GM18508 (cell line): ENCODE measurements around the gene GOLGB1.
"Not testable (repeated sequence)": the region's sequence is repeated elsewhere in the genome, so short reads cannot be mapped to it uniquely, and the experiment has no call there.

Source experiments
- ATAC-seq: cut with Tn5 transposase; IDR thresholded peaks from one replicate; pipeline ENCODE4 v1.9.1; 2021; ENCODE audit warnings: moderate number of reproducible peaks; ENCODE audit not compliant: insufficient read depth, unreplicated experiment

The GOLGB1 gene

GRCh38 chr3:121698476-121698875, 51.1 kb downstream of the GOLGB1 start:
- ATAC-seq = no peak

DNA sequence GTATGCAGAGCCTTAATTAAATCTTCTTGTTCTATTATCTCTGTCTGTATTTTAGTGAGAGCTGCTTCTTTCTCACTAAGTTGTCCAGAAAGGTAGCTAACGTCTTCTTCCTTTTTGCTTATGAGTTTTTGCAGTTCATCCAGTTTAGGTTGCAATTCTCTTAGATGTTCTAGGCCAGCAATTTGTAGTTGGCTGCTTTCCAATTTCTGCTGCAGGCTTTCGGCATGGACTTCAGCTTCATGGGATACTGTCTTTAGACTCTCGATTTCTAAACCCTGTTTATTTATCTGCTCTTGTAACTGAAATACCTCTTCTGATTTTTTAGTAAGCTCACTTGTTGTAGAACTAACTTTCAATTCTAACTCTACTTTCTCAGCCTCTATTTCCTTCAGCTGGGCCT, 53.4 kb downstream of the GOLGB1 start:
- no peak for ATAC-seq

DNA sequence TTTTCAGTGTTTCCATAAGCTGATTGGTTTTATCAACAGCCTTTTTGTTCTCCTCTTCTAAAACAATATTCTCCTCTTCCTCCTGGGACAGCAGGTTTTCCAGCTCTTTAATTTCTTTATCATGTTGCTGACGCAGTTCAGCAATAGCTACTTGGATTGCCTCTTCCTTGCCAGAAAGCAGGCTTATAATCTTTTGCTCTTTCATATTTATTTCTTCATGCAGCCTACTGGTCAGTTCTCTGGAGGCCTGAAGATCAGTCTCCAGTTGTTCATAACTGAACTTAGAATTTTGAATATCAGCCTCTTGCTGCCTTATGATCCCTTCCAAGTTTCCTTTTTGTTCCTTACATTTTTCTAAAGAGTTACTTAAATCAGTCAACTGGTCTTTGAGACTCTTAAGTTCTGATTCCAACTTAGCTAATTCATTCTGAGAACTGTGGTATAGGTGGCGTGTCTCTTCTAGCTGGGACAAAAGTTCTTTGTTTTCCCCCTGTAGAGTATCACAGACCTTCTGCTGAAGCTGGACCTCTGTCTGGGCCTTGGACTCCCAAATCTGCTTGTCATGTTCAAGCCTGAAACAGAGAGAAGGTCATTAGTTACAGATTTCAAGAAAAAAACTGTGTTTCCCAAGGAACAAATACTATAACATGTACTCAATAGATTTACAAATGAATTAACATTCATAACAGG, 57.4 kb downstream of the GOLGB1 start:
- no peak for ATAC-seq

DNA sequence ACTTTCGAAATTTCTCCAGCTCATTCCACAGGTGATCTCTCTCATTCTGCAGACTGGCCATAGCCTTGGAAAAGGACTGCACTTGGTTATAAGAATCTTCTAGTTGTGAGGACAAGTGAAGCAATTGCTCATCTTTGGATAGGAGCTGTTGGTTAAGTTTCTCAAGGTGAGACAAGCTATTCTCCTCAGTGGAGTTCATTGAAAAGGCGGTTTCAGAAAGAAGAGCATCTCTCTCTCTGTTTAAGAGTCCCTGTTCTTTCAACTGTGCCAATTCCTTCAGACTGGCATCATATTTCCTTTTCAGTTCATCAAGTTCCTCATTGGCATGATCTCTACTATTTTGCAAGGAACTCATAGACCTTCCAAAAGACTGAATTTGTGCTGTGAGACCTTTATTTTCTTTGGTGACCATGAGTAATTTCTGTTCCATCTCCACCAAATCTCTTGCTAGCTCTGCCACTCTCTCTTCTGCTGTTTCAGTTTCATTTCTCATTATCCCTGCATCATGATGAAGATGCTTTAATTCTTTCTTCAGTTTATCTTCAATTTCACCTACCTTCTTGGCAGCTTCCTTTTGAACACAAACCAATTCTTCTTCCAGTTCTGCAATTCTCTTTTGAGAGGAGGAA, 58.6 kb downstream of the GOLGB1 start:
- ATAC-seq = peak; percentile 79

DNA sequence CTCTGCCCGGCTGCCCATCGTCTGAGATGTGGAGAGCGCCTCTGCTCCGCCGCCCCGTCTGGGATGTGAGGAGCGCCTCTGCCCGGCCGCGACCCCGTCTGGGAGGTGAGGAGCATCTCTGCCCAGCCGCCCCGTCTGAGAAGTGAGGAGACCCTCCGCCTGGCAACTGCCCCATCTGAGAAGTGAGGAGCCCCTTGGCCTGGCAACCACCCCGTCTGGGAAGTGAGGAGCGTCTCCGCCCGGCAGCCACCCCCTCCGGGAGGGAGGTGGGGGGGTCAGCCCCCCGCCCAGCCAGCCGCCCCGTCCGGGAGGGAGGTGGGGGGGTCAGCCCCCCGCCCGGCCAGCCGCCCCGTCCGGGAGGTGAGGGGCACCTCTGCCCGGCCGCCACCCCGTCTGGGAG, 60.8 kb downstream of the GOLGB1 start:
- not testable (repeated sequence) for ATAC-seq

DNA sequence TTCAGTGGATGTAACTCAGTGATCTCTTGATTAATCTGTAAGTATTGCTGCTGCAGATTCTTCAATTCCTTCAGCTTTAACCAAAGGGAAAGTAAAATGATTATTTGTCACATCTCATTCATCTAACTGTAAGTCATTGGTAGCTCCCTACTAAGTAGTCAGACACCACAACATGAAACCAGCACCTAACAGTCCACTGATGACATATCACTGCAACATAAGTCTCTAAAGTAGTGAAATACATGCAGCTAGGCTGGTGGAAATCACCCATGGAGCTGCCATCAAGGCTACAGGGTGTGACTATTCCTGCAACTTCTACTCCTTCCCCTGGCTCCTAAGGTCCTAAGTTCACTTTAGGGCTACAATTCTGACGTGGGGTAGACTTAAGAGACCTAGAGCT, 67.7 kb downstream of the GOLGB1 start:
- no peak for ATAC-seq

DNA sequence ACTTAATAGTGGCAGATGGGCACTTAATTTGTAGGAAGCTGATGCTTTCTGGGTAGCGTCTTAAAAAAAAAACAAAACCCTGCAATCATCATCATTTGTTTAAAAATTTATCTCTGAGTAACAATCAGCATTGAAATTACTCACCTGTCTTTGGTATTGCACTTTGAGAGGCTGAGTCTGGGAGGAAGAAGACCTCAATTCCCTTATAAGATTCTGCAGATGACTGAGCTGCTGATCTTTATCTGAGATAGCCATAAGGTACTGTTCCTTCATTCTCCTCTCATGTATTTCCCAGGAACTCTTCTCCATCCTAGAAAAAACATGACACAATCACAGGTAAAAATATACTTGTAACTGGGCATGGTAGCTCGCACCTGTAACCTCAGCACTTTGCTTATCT, 72.4 kb downstream of the GOLGB1 start:
- no peak for ATAC-seq

DNA sequence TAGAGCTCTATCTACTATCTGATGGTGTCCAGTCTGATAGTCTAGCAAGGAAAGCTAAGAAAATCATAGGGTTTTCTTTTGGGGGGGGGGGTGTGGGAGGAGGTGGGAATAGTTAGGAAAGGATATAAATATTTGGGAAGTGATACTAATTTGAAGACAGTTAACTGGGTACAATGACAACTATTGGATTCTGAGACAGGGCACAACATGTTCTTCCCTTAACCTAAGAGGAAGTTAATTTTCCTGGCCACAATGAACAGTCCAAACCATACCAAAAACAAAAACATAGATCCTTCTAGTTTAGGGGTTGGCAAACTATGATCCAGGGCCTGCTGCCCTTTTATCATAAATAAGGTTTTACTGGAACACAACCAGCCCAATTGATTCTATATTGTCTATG, 78.9 kb downstream of the GOLGB1 start:
- ATAC-seq = no peak

- ATAC-seq = no peak
Measured at GRCh38 chr3:121667333-121667732, 82.2 kb downstream of the GOLGB1 start.

- no peak for ATAC-seq
Measured at GRCh38 chr3:121665488-121665887, 84.1 kb downstream of the GOLGB1 start.

- no peak for ATAC-seq
Measured at GRCh38 chr3:121663171-121663847, 86.2 kb downstream of the GOLGB1 start.

DNA sequence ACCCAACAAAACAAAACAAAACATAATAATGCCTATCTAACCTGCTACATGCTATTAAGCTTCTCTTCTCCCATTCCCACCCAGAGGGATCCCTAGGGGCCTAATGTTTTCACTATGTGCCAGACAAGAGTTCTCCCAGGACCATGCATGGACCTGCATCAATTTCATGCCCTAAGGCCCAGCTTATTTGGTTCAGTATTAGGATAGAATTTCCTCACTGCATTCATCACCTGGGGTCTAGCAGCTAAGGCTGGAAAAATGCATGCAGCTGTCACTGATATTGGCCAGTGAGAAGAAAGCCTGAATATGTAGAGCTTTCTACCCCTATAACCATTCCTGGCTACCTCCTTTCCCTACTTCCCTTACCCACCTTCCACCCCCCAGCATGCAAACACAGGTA, 86.8 kb downstream of the GOLGB1 start:
- ATAC-seq = no peak

DNA sequence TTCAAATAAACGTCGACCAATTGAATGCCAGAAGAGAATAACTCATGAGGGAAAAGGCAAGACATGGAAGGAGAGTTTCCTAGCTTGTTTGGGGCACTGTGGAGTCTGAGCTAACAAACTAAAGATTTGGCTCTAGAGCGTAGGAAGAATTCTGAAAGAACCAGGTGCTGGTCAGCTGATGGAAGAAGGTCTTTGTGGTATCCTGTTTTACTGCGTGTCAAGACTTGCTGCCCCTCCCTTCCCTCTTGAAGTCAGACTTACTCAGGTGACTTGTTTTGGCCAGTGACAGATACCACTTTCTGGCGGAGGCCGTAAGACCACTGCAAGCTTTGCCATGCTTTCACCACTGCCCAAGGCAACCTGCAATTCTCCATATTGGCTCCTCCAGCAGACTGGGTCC, 88.2 kb downstream of the GOLGB1 start:
- ATAC-seq = no peak

- peak; percentile 75 for ATAC-seq
Measured at GRCh38 chr3:121660356-121661171, 89.0 kb downstream of the GOLGB1 start, which contains the start of gene HCLS1. Gene HCLS1, minus strand, starts transcription at chr3:121660903. Its CDS starts 2,556 bp downstream, at chr3:121658347.

- ATAC-seq = no peak
Measured at GRCh38 chr3:121659586-121659985, 90.0 kb downstream of the GOLGB1 start.

- no peak for ATAC-seq
Measured at GRCh38 chr3:121658716-121659435, 90.7 kb downstream of the GOLGB1 start.

GRCh38 chr3:121654493-121655385, 94.8 kb downstream of the GOLGB1 start:
- ATAC-seq = peak; percentile 84

DNA sequence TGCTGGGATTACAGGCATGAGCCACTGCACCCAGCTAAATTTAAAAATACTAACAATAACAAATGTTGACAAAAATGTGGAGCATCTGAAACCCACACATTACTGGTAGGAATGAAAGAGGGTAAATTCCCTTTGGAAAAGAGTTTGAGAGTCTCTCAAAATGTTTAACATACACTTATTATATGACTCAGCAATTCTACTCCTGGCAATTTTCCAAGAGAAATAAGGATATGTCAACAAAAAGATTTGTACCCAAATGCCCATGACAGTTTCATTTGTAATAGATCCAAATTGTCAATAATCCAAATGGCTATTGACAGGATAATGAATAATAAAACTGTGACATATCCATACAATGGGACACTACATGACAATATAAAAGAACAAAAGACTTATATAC, 97.9 kb downstream of the GOLGB1 start:
- no peak for ATAC-seq

- no peak for ATAC-seq
Measured at GRCh38 chr3:121649645-121650044, 99.9 kb downstream of the GOLGB1 start.
